GM19455 (cell line): ENCODE data around the gene SLC17A4.

Source experiments
- ATAC-seq: cut with Tn5 transposase; IDR thresholded peaks from one replicate; pipeline ENCODE4 v1.9.1; 2021; ENCODE audit not compliant: unreplicated experiment

The SLC17A4 gene

DNA sequence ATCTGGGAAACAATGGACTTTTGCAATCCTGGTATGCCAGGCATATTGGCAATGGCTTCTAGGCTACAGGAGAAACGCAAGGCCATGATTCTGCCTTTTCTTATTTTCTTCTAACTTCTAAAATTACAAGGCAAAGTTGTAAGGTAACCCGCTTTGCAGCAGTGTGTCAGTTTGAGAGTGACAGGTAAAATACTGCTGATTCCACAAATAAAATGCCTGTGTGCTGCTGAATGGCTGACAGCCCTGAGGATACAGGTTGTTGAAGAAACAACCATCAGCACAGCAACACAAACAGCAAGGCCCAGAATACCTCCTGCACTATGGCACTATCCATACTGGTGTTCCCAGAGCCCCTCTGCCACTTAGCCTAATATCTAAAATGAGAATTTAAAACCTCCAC lies 40.2 kb downstream of the SLC17A4 start:
- no peak for ATAC-seq

DNA sequence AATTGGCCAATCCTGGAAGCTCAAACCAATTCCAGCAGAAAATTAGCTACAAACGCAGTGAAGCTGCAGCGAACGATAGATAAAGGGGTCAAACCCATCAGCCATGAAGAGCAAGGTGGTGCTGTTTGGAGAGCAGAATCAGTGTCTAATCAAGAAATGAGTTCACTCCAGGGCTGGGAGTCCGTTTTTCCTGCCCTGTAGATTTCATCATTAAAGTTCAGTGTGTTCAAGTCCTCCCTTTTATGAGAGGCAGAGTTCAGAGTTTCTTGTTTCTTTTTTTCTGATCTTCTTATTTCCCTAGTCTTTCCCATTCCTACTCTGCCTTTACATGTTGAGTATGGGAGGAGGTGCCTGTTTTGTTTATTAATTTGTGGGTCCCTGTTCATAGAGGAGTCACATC lies 46.9 kb downstream of the SLC17A4 start:
- ATAC-seq: no peak

DNA sequence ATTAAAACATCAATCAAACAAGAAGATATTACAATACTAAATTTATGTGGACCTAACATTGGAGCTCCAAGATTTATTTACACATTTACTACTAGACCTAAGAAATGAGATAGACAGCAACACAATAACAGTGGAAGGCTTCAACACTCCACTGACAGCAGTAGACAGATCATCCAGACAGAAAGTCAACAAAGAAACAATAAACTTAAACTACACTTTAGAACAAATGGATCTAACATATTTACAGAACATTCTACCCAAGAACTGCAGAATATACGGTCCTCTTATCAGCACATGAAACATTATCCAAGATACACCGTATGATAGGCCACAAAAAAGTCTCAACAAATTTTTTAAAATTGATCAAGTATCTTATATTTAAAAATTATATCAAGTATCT lies 50.3 kb downstream of the SLC17A4 start:
- no peak for ATAC-seq

- no peak for ATAC-seq
These were observed 60.7 kb downstream of the SLC17A4 start for GRCh38 chr6:25815194-25815593.

- ATAC-seq: no peak
These were observed 61.7 kb downstream of the SLC17A4 start for GRCh38 chr6:25816252-25816651.

GRCh38 chr6:25821341-25821740 lies 66.8 kb downstream of the SLC17A4 start:
- ATAC-seq: no peak

- peak; percentile 71 for ATAC-seq
These were observed 74.8 kb downstream of the SLC17A4 start for GRCh38 chr6:25829375-25829774.

- ATAC-seq: no peak
These were observed 75.9 kb downstream of the SLC17A4 start for GRCh38 chr6:25830458-25830857.
